Upper lobe of right lung (tissue), 1 donor: ENCODE data around the gene EIF2A. TPM values are rescaled to one million over a fixed set of nuclear protein-coding genes. Genes with fewer than 3 reads are reported as not detected.

ENCODE experiments used
- ATAC-seq: fragments of 200-7000 bp; cut with Tn5 transposase; one replicate; pipeline ENCODE4 v1.9.1; 2020; ENCODE audit warnings: mild to moderate bottlenecking, moderate library complexity
- DNase-seq: peaks from one replicate; pipeline ENCODE4 v3.0.0-alpha.2; 2020
- H3K27ac ChIP-seq: fragments of 200-600 bp; one replicate; pipeline ENCODE4 v1.8.0; 2022
- H3K27me3 ChIP-seq: fragments of 200-600 bp; one replicate; pipeline ENCODE4 v1.8.0; 2022; ENCODE audit warnings: mild to moderate bottlenecking
- H3K36me3 ChIP-seq: fragments of 200-600 bp; one replicate; pipeline ENCODE4 v1.8.0; 2022
- H3K4me1 ChIP-seq: fragments of 200-600 bp; one replicate; pipeline ENCODE4 v1.8.0; 2022
- H3K4me3 ChIP-seq: fragments of 200-600 bp; one replicate; pipeline ENCODE4 v1.8.0; 2022; ENCODE audit warnings: mild to moderate bottlenecking
- H3K9me3 ChIP-seq: fragments of 200-600 bp; one replicate; pipeline ENCODE4 v1.8.0; 2022
- CTCF ChIP-seq: fragments of 200-600 bp; IDR thresholded peaks from one replicate; pipeline ENCODE4 v1.8.0; 2022; ENCODE audit warnings: antibody characterized with exemption
- intact Hi-C: fragments of 100-400 bp; cut with DNase I; formaldehyde crosslinking; loops from one replicate; pipeline ENCODE4 v1.11.0; 2022
- total RNA-seq: library from RNA; stranded (reverse); fragmentation: NEBNext Ultra II Directional; extraction: Animal tissue kit (Norgen Biotek cat#: 25700); gene quantifications from one replicate; pipeline ENCODE4 v1.2.1, GENCODE V29; 2021
- donor health status: DM: no; HTN: yes; CAD: no; lungs with severe emphysema.

Gene EIF2A
- total RNA-seq, 1 donor from 2014 or later = 83.8 TPM

GRCh38 chr3:150623945-150624344, 77.4 kb downstream of the EIF2A start:
- H3K36me3 ChIP-seq = peaks cover 48% of the 10 kb centered on the region
- DNase-seq = no peak
- no peak for ATAC-seq
- no peaks in the 10 kb centered on the region for H3K27me3 ChIP-seq
- no peak overlapping the region for H3K4me3 ChIP-seq
- no peaks in the 10 kb centered on the region for H3K4me1 ChIP-seq
- TF ChIP-seq CTCF = no peak
- H3K27ac ChIP-seq = no peak overlapping the region
- intact Hi-C loops = no loop called here
- H3K9me3 ChIP-seq = no peaks in the 10 kb centered on the region

GRCh38 chr3:150626148-150626930, 79.8 kb downstream of the EIF2A start:
- intact Hi-C loops = no loop called here
- Histone ChIP-seq H3K9me3 (no peaks in the 10 kb centered on the region), H3K27me3 (no peaks in the 10 kb centered on the region), H3K27ac (no peak overlapping the region), H3K36me3 (peaks cover 65% of the 10 kb centered on the region), H3K4me1 (no peaks in the 10 kb centered on the region), H3K4me3 (no peak overlapping the region)
- DNase-seq (no peak), ATAC-seq (no peak)
- no peak for TF ChIP-seq CTCF

GRCh38 chr3:150627557-150627956, 81.0 kb downstream of the EIF2A start:
- H3K9me3 ChIP-seq = no peaks in the 10 kb centered on the region
- peaks cover 67% of the 10 kb centered on the region for H3K36me3 ChIP-seq
- H3K27ac ChIP-seq = no peak overlapping the region
- no peak overlapping the region for H3K4me3 ChIP-seq
- no peaks in the 10 kb centered on the region for H3K27me3 ChIP-seq
- ATAC-seq (no peak), DNase-seq (no peak)
- no peak for TF ChIP-seq CTCF
- no peaks in the 10 kb centered on the region for H3K4me1 ChIP-seq
- intact Hi-C loops = no loop called here

- intact Hi-C loops = no loop called here
- no peak for ATAC-seq
- Histone ChIP-seq H3K27me3 (no peaks in the 10 kb centered on the region), H3K4me1 (no peaks in the 10 kb centered on the region), H3K4me3 (no peak overlapping the region), H3K36me3 (peaks cover 42% of the 10 kb centered on the region), H3K9me3 (no peaks in the 10 kb centered on the region), H3K27ac (no peak overlapping the region)
- TF ChIP-seq CTCF = no peak
- DNase-seq = no peak
Measured at GRCh38 chr3:150631515-150632221, 85.1 kb downstream of the EIF2A start.

- peaks cover 13% of the 10 kb centered on the region for H3K36me3 ChIP-seq
Measured at GRCh38 chr3:150635076-150635475, 88.5 kb downstream of the EIF2A start.

More at GRCh38 chr3:150635076-150635475, 88.5 kb downstream of the EIF2A start:
- no peak for TF ChIP-seq CTCF
- no peak overlapping the region for H3K4me3 ChIP-seq
- DNase-seq = no peak
- ATAC-seq = no peak
- no peak overlapping the region for H3K27ac ChIP-seq
- no peaks in the 10 kb centered on the region for H3K27me3 ChIP-seq
- no peaks in the 10 kb centered on the region for H3K9me3 ChIP-seq
- no peaks in the 10 kb centered on the region for H3K4me1 ChIP-seq
- intact Hi-C loops = no loop called here
